Measurements from ENCODE around the gene IL4R.

- TF ChIP-seq, protein P1, sequence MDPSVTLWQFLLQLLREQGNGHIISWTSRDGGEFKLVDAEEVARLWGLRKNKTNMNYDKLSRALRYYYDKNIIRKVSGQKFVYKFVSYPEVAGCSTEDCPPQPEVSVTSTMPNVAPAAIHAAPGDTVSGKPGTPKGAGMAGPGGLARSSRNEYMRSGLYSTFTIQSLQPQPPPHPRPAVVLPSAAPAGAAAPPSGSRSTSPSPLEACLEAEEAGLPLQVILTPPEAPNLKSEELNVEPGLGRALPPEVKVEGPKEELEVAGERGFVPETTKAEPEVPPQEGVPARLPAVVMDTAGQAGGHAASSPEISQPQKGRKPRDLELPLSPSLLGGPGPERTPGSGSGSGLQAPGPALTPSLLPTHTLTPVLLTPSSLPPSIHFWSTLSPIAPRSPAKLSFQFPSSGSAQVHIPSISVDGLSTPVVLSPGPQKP (IDR thresholded peaks at IDR 0.05; ENCODE audit: low read depth, low read length) = no peak
- TF ChIP-seq YBX1 (IDR thresholded peaks at IDR 0.05) (no peak), MYC (IDR thresholded peaks at IDR 0.05; ENCODE audit: insufficient read depth, insufficient read length, insufficient replicate concordance, low read length, severe bottlenecking) (no peak)
- TF ChIP-seq, protein P2, sequence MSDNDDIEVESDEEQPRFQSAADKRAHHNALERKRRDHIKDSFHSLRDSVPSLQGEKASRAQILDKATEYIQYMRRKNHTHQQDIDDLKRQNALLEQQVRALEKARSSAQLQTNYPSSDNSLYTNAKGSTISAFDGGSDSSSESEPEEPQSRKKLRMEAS (IDR thresholded peaks at IDR 0.05; ENCODE audit: low read depth, low read length) = no peak
Observed at GRCh38 chr16:27402569-27402963, 88.8 kb downstream of the IL4R start.
